ENCODE results near the gene FAM98C. TPM values are rescaled to one million over a fixed set of nuclear protein-coding genes. Genes with fewer than 3 reads are reported as not detected.
A peak's percentile ranks its signal among the peaks of the same experiment; 100 is the strongest.

The FAM98C gene
- polyA plus RNA-seq, result 26.9 TPM
- long read RNA-seq, donor 1, partial matches to known transcripts, result 0 of 6 reads
- long read RNA-seq, donor 1, other reads (novel, unspliced or antisense), result 0 of 6 reads
- long read RNA-seq, donor 2, partial matches to known transcripts, result 0 of 8 reads
- long read RNA-seq, donor 2, other reads (novel, unspliced or antisense), result 0 of 8 reads
- long read RNA-seq, donor 3, result 0 reads
- long read RNA-seq, donor 4, partial matches to known transcripts, result 0 of 1 reads
- long read RNA-seq, donor 4, other reads (novel, unspliced or antisense), result 0 of 1 reads
- long read RNA-seq, donor 5, transcript FAM98C-201 (8 exons, 1,271 nt), result major isoform, 5 of 6 reads
- long read RNA-seq, donor 5, partial matches to known transcripts, result 0 of 6 reads
- long read RNA-seq, donor 5, other reads (novel, unspliced or antisense), result 0 of 6 reads
- long read RNA-seq, donor 6, transcript FAM98C-201 (8 exons, 1,271 nt), result major isoform, 9 of 12 reads
- long read RNA-seq, donor 6, partial matches to known transcripts, result 0 of 12 reads
- long read RNA-seq, donor 6, other reads (novel, unspliced or antisense), result 0 of 12 reads
- long read RNA-seq, donor 7, partial matches to known transcripts, result 0 of 1 reads
- long read RNA-seq, donor 7, other reads (novel, unspliced or antisense), result 0 of 1 reads
- long read RNA-seq, donor 8, transcript FAM98C-201 (8 exons, 1,271 nt), result major isoform, 9 of 14 reads
- long read RNA-seq, donor 8, partial matches to known transcripts, result 0 of 14 reads
- long read RNA-seq, donor 8, other reads (novel, unspliced or antisense), result 0 of 14 reads
- long read RNA-seq, donor 9, transcript FAM98C-201 (8 exons, 1,271 nt), result major isoform, 9 of 17 reads
- long read RNA-seq, donor 9, partial matches to known transcripts, result 7 of 17 reads
- long read RNA-seq, donor 9, other reads (novel, unspliced or antisense), result 0 of 17 reads
- long read RNA-seq, donor 10, transcript FAM98C-201 (8 exons, 1,271 nt), result major isoform, 13 of 24 reads
- long read RNA-seq, donor 10, partial matches to known transcripts, result 8 of 24 reads
- long read RNA-seq, donor 10, other reads (novel, unspliced or antisense), result 0 of 24 reads
- long read RNA-seq, donor 11, full-length matches to known transcripts, result 8 of 8 reads
- long read RNA-seq, donor 11, partial matches to known transcripts, result 0 of 8 reads
- long read RNA-seq, donor 11, other reads (novel, unspliced or antisense), result 0 of 8 reads

- H3K27me3 ChIP-seq (ENCODE audit: control insufficient read depth, insufficient read depth, low read length), result peaks cover 11% of the 10 kb centered on the region
- peak; percentile 97 to 98 for DNase-seq
- H3K36me3 ChIP-seq (ENCODE audit: control insufficient read depth, insufficient read depth, low read length), result peaks cover 18% of the 10 kb centered on the region
- H3K4me1 ChIP-seq (ENCODE audit: control insufficient read depth, insufficient read depth, low read length), result peaks cover 6% of the 10 kb centered on the region
- peak within 1 kb of the TSS; percentile 74 for H3K27ac ChIP-seq (ENCODE audit: low read length)
- H3K4me3 ChIP-seq (ENCODE audit: low read length), result peak within 1 kb of the TSS; percentile 92
- WGBS (ENCODE audit: insufficient coverage, low lambda C conversion rate), result no CpG with 5 or more reads among the region's 82 CpGs
- H3K9me3 ChIP-seq (ENCODE audit: control insufficient read depth, low read depth, low read length), result no peaks in the 10 kb centered on the region
Observed at GRCh38 chr19:38402967-38403674, at the start of gene FAM98C. TSS of gene FAM98C (plus strand) at chr19:38403093. CDS start at chr19:38403154, 61 bp downstream.

GRCh38 chr19:38355728-38356725 is 46.9 kb upstream of the FAM98C start:
- Histone ChIP-seq H3K4me1 (ENCODE audit: control insufficient read depth, insufficient read depth, low read length) (no peaks in the 10 kb centered on the region), H3K27ac (ENCODE audit: low read length) (no peak overlapping the region), H3K27me3 (ENCODE audit: control insufficient read depth, insufficient read depth, low read length) (peaks cover 51% of the 10 kb centered on the region), H3K4me3 (ENCODE audit: low read length) (no peak overlapping the region), H3K9me3 (ENCODE audit: control insufficient read depth, low read depth, low read length) (no peaks in the 10 kb centered on the region), H3K36me3 (ENCODE audit: control insufficient read depth, insufficient read depth, low read length) (no peaks in the 10 kb centered on the region)
- WGBS (ENCODE audit: insufficient coverage, low lambda C conversion rate), result 87% methylated on average over 5 of the region's 16 CpGs
- DNase-seq, result no peak

GRCh38 chr19:38358071-38358470 is 44.8 kb upstream of the FAM98C start:
- Histone ChIP-seq H3K4me3 (ENCODE audit: low read length) (no peak overlapping the region), H3K27ac (ENCODE audit: low read length) (no peak overlapping the region), H3K36me3 (ENCODE audit: control insufficient read depth, insufficient read depth, low read length) (no peaks in the 10 kb centered on the region), H3K4me1 (ENCODE audit: control insufficient read depth, insufficient read depth, low read length) (peaks cover 8% of the 10 kb centered on the region), H3K9me3 (ENCODE audit: control insufficient read depth, low read depth, low read length) (no peaks in the 10 kb centered on the region), H3K27me3 (ENCODE audit: control insufficient read depth, insufficient read depth, low read length) (peaks cover 61% of the 10 kb centered on the region)
- WGBS (ENCODE audit: insufficient coverage, low lambda C conversion rate), result no CpG with 5 or more reads among the region's 5 CpGs
- DNase-seq, result no peak

- H3K36me3 ChIP-seq (ENCODE audit: control insufficient read depth, insufficient read depth, low read length), result no peaks in the 10 kb centered on the region
- peaks cover 9% of the 10 kb centered on the region for H3K4me1 ChIP-seq (ENCODE audit: control insufficient read depth, insufficient read depth, low read length)
- no peak for DNase-seq
- WGBS (ENCODE audit: insufficient coverage, low lambda C conversion rate), result no CpG with 5 or more reads among the region's 18 CpGs
- peaks cover under 1% of the 10 kb centered on the region for H3K9me3 ChIP-seq (ENCODE audit: control insufficient read depth, low read depth, low read length)
- no peak overlapping the region for H3K4me3 ChIP-seq (ENCODE audit: low read length)
- H3K27me3 ChIP-seq (ENCODE audit: control insufficient read depth, insufficient read depth, low read length), result peaks cover 60% of the 10 kb centered on the region
- no peak overlapping the region for H3K27ac ChIP-seq (ENCODE audit: low read length)
Observed at GRCh38 chr19:38359242-38360021, 43.5 kb upstream of the FAM98C start.

GRCh38 chr19:38360351-38360750 is 42.5 kb upstream of the FAM98C start:
- no peak for DNase-seq
- Histone ChIP-seq H3K27me3 (ENCODE audit: control insufficient read depth, insufficient read depth, low read length) (peaks cover 56% of the 10 kb centered on the region), H3K27ac (ENCODE audit: low read length) (no peak overlapping the region), H3K4me1 (ENCODE audit: control insufficient read depth, insufficient read depth, low read length) (peaks cover 9% of the 10 kb centered on the region), H3K36me3 (ENCODE audit: control insufficient read depth, insufficient read depth, low read length) (no peaks in the 10 kb centered on the region), H3K4me3 (ENCODE audit: low read length) (no peak overlapping the region), H3K9me3 (ENCODE audit: control insufficient read depth, low read depth, low read length) (peaks cover 4% of the 10 kb centered on the region)
- WGBS (ENCODE audit: insufficient coverage, low lambda C conversion rate), result no CpG with 5 or more reads among the region's 9 CpGs

- Histone ChIP-seq H3K36me3 (ENCODE audit: control insufficient read depth, insufficient read depth, low read length) (no peaks in the 10 kb centered on the region), H3K27me3 (ENCODE audit: control insufficient read depth, insufficient read depth, low read length) (peaks cover 53% of the 10 kb centered on the region), H3K27ac (ENCODE audit: low read length) (no peak overlapping the region), H3K4me1 (ENCODE audit: control insufficient read depth, insufficient read depth, low read length) (peaks cover 9% of the 10 kb centered on the region), H3K9me3 (ENCODE audit: control insufficient read depth, low read depth, low read length) (peaks cover 4% of the 10 kb centered on the region), H3K4me3 (ENCODE audit: low read length) (peak overlapping the region; percentile 40)
- WGBS (ENCODE audit: insufficient coverage, low lambda C conversion rate), result no CpG with 5 or more reads among the region's 23 CpGs
- DNase-seq, result no peak
Observed at GRCh38 chr19:38360839-38361631, 41.9 kb upstream of the FAM98C start.

GRCh38 chr19:38361633-38362075 is 41.2 kb upstream of the FAM98C start:
- no CpG with 5 or more reads among the region's 37 CpGs for WGBS (ENCODE audit: insufficient coverage, low lambda C conversion rate)
- Histone ChIP-seq H3K9me3 (ENCODE audit: control insufficient read depth, low read depth, low read length) (peaks cover 4% of the 10 kb centered on the region), H3K4me1 (ENCODE audit: control insufficient read depth, insufficient read depth, low read length) (peaks cover 9% of the 10 kb centered on the region), H3K36me3 (ENCODE audit: control insufficient read depth, insufficient read depth, low read length) (no peaks in the 10 kb centered on the region), H3K4me3 (ENCODE audit: low read length) (peak overlapping the region; percentile 55), H3K27ac (ENCODE audit: low read length) (no peak overlapping the region), H3K27me3 (ENCODE audit: control insufficient read depth, insufficient read depth, low read length) (peaks cover 47% of the 10 kb centered on the region)
- peak; percentile 32 to 71 for DNase-seq
